Karpas-422 (cell line): ENCODE results near the gene MDM1. TPM values are rescaled to one million over a fixed set of nuclear protein-coding genes. Genes with fewer than 3 reads are reported as not detected.
A peak's percentile ranks its signal among the peaks of the same experiment; 100 is the strongest.

ENCODE experiments used
- DNase-seq: peaks from one replicate; pipeline ENCODE4 v3.0.0-alpha.2; 2015
- H2AFZ ChIP-seq: fragments of 200-600 bp; sonication (generic); 2 replicates; pipeline ENCODE4 v1.6.1; 2014; ENCODE audit warnings: antibody characterized with exemption, low read length, mixed read lengths
- H3K27ac ChIP-seq: fragments of 200-600 bp; sonication (generic); 2 replicates; pipeline ENCODE4 v1.5.1; 2014; ENCODE audit warnings: mild to moderate bottlenecking, low read length, moderate library complexity
- H3K27me3 ChIP-seq: fragments of 200-600 bp; sonication (generic); 2 replicates; pipeline ENCODE4 v1.6.1; 2014; ENCODE audit warnings: low read length, mixed read lengths
- H3K36me3 ChIP-seq: fragments of 200-600 bp; sonication (generic); 2 replicates; pipeline ENCODE4 v1.6.1; 2014; ENCODE audit warnings: low read length, mixed read lengths; ENCODE audit not compliant: insufficient read depth
- H3K4me1 ChIP-seq: fragments of 200-600 bp; sonication (generic); 2 replicates; pipeline ENCODE4 v1.6.1; 2014; ENCODE audit warnings: mild to moderate bottlenecking, low read length, mixed read lengths
- H3K4me2 ChIP-seq: fragments of 200-600 bp; sonication (generic); 2 replicates; pipeline ENCODE4 v1.6.1; 2014; ENCODE audit warnings: low read length, low read depth, mild to moderate bottlenecking; ENCODE audit not compliant: poor library complexity, severe bottlenecking
- H3K4me3 ChIP-seq: fragments of 200-600 bp; sonication (generic); 2 replicates; pipeline ENCODE4 v1.5.1; 2014; ENCODE audit warnings: mild to moderate bottlenecking, antibody characterized with exemption, low read length, mixed read lengths
- H3K79me2 ChIP-seq: fragments of 200-600 bp; sonication (generic); 2 replicates; pipeline ENCODE4 v1.6.1; 2014; ENCODE audit warnings: mild to moderate bottlenecking, low read length, mixed read lengths
- H3K9ac ChIP-seq: fragments of 200-600 bp; sonication (generic); 2 replicates; pipeline ENCODE4 v1.6.0; 2014; ENCODE audit warnings: low read length
- H3K9me2 ChIP-seq: fragments of 200-600 bp; sonication (generic), shearing (Covaris generic); replicated peaks from 2 replicates; pipeline ENCODE4 v1.6.0; 2014; ENCODE audit warnings: mild to moderate bottlenecking, low read length, moderate library complexity; ENCODE audit not compliant: insufficient read depth
- H3K9me3 ChIP-seq: fragments of 300-700, 200-600 bp; sonication (generic); 2 replicates; pipeline ENCODE4 v1.6.1; 2014; ENCODE audit warnings: low read length, mixed read lengths
- H4K20me1 ChIP-seq: fragments of 200-600 bp; sonication (generic); 2 replicates; pipeline ENCODE4 v1.6.1; 2014; ENCODE audit warnings: mild to moderate bottlenecking, antibody characterized with exemption, low read length, low read depth; ENCODE audit not compliant: insufficient read depth
- total RNA-seq: library from RNA; depleted of rRNA; stranded (reverse); fragments of >200 nt; shearing (Covaris generic); gene quantifications from 2 replicates; pipeline ENCODE4 v1.2.3, GENCODE V29; 2014; ENCODE audit warnings: low replicate concordance

The MDM1 gene
- total RNA-seq, 1 experiment from 2014 or later = 40.2 TPM

- no peaks in the 10 kb centered on the region for H3K9me2 ChIP-seq
- no peak overlapping the region for H3K9ac ChIP-seq
- H3K4me2 ChIP-seq = no peak overlapping the region
- H4K20me1 ChIP-seq = no peaks in the 10 kb centered on the region
- no peaks in the 10 kb centered on the region for H3K9me3 ChIP-seq
- no peak overlapping the region for H2AFZ ChIP-seq
- H3K79me2 ChIP-seq = peaks cover 13% of the 10 kb centered on the region
- H3K4me3 ChIP-seq = no peak overlapping the region
- no peaks in the 10 kb centered on the region for H3K27me3 ChIP-seq
- H3K36me3 ChIP-seq = no peaks in the 10 kb centered on the region
- no peak overlapping the region for H3K27ac ChIP-seq
- H3K4me1 ChIP-seq = peaks cover 14% of the 10 kb centered on the region
- DNase-seq = no peak
Measured at GRCh38 chr12:68335462-68335861, 3.3 kb upstream of the MDM1 start.

- Histone ChIP-seq H3K4me3 (no peak overlapping the region), H3K9me2 (no peaks in the 10 kb centered on the region), H3K27me3 (no peaks in the 10 kb centered on the region), H3K27ac (no peak overlapping the region), H3K79me2 (peaks cover 25% of the 10 kb centered on the region), H3K9ac (no peak overlapping the region), H3K36me3 (peaks cover 2% of the 10 kb centered on the region; the same call in 1 of the 2 replicates), H2AFZ (0 out of 2 replicates have a peak overlapping the region, but pooled peaks have one; percentile 16), H3K4me1 (peaks cover 27% of the 10 kb centered on the region), H4K20me1 (no peaks in the 10 kb centered on the region), H3K4me2 (no peak overlapping the region), H3K9me3 (no peaks in the 10 kb centered on the region)
- no peak for DNase-seq
Measured at GRCh38 chr12:68334132-68334531, 2.0 kb upstream of the MDM1 start.

GRCh38 chr12:68332728-68333630, 817 bp upstream of the MDM1 start:
- Histone ChIP-seq H3K9me3 (no peaks in the 10 kb centered on the region), H3K27ac (no peak overlapping the region), H4K20me1 (no peaks in the 10 kb centered on the region), H2AFZ (peak overlapping the region; percentile 63; the same call in 1 of the 2 replicates), H3K36me3 (peaks cover 8% of the 10 kb centered on the region; the same call in 1 of the 2 replicates), H3K9me2 (no peaks in the 10 kb centered on the region), H3K4me2 (peak overlapping the region; percentile 96), H3K4me3 (peak overlapping the region; percentile 77), H3K4me1 (peaks cover 34% of the 10 kb centered on the region), H3K9ac (peak overlapping the region; percentile 75), H3K79me2 (peaks cover 34% of the 10 kb centered on the region), H3K27me3 (no peaks in the 10 kb centered on the region)
- DNase-seq = no peak

GRCh38 chr12:68331500-68331868, 678 bp downstream of the MDM1 start:
- H2AFZ ChIP-seq = peak overlapping the region; percentile 29
- no peaks in the 10 kb centered on the region for H4K20me1 ChIP-seq
- H3K27ac ChIP-seq = peak overlapping the region; percentile 49
- peak overlapping the region; percentile 78 for H3K9ac ChIP-seq
- peaks cover 47% of the 10 kb centered on the region for H3K79me2 ChIP-seq
- H3K9me2 ChIP-seq = no peaks in the 10 kb centered on the region
- no peaks in the 10 kb centered on the region for H3K9me3 ChIP-seq
- peak overlapping the region; percentile 77 for H3K4me3 ChIP-seq
- no peaks in the 10 kb centered on the region for H3K27me3 ChIP-seq
- H3K4me1 ChIP-seq = peaks cover 37% of the 10 kb centered on the region
- H3K36me3 ChIP-seq = peaks cover 13% of the 10 kb centered on the region; the same call in 1 of the 2 replicates
- DNase-seq = peak; percentile 40
- H3K4me2 ChIP-seq = peak overlapping the region; percentile 96

- H3K36me3 ChIP-seq = peaks cover 19% of the 10 kb centered on the region; the same call in 1 of the 2 replicates
- H3K9me2 ChIP-seq = no peaks in the 10 kb centered on the region
- peaks cover 54% of the 10 kb centered on the region for H3K79me2 ChIP-seq
- H3K4me3 ChIP-seq = no peak overlapping the region
- no peak overlapping the region for H3K27ac ChIP-seq
- H3K4me1 ChIP-seq = peaks cover 42% of the 10 kb centered on the region
- H3K27me3 ChIP-seq = no peaks in the 10 kb centered on the region
- H4K20me1 ChIP-seq = no peaks in the 10 kb centered on the region
- no peak overlapping the region for H3K4me2 ChIP-seq
- no peak overlapping the region for H3K9ac ChIP-seq
- no peak overlapping the region for H2AFZ ChIP-seq
- no peak for DNase-seq
- H3K9me3 ChIP-seq = no peaks in the 10 kb centered on the region
Measured at GRCh38 chr12:68327896-68328295, 4.3 kb downstream of the MDM1 start.

GRCh38 chr12:68326716-68327115, 5.4 kb downstream of the MDM1 start:
- no peak for DNase-seq
- H3K79me2 ChIP-seq = peaks cover 54% of the 10 kb centered on the region
- H2AFZ ChIP-seq = no peak overlapping the region
- no peak overlapping the region for H3K27ac ChIP-seq
- H3K9me3 ChIP-seq = no peaks in the 10 kb centered on the region
- H3K27me3 ChIP-seq = no peaks in the 10 kb centered on the region
- no peak overlapping the region for H3K9ac ChIP-seq
- H4K20me1 ChIP-seq = no peaks in the 10 kb centered on the region
- H3K9me2 ChIP-seq = no peaks in the 10 kb centered on the region
- H3K36me3 ChIP-seq = peaks cover 22% of the 10 kb centered on the region; the same call in 1 of the 2 replicates
- H3K4me3 ChIP-seq = no peak overlapping the region
- H3K4me2 ChIP-seq = no peak overlapping the region
- H3K4me1 ChIP-seq = peaks cover 38% of the 10 kb centered on the region

- no peak overlapping the region for H3K4me3 ChIP-seq
- H3K27ac ChIP-seq = no peak overlapping the region
- no peak for DNase-seq
- no peaks in the 10 kb centered on the region for H3K9me2 ChIP-seq
- no peaks in the 10 kb centered on the region for H4K20me1 ChIP-seq
- H3K9ac ChIP-seq = no peak overlapping the region
- H3K9me3 ChIP-seq = no peaks in the 10 kb centered on the region
- peaks cover 46% of the 10 kb centered on the region for H3K79me2 ChIP-seq
- peaks cover 33% of the 10 kb centered on the region for H3K4me1 ChIP-seq
- no peak overlapping the region for H2AFZ ChIP-seq
- no peaks in the 10 kb centered on the region for H3K27me3 ChIP-seq
- H3K36me3 ChIP-seq = peaks cover 27% of the 10 kb centered on the region; the same call in 1 of the 2 replicates
- no peak overlapping the region for H3K4me2 ChIP-seq
Measured at GRCh38 chr12:68325966-68326365, 6.2 kb downstream of the MDM1 start.

- no peaks in the 10 kb centered on the region for H3K9me3 ChIP-seq
- no peak overlapping the region for H2AFZ ChIP-seq
- peaks cover 34% of the 10 kb centered on the region for H3K79me2 ChIP-seq
- H3K4me3 ChIP-seq = no peak overlapping the region
- no peaks in the 10 kb centered on the region for H3K9me2 ChIP-seq
- H3K9ac ChIP-seq = no peak overlapping the region
- no peaks in the 10 kb centered on the region for H4K20me1 ChIP-seq
- no peak for DNase-seq
- H3K27me3 ChIP-seq = no peaks in the 10 kb centered on the region
- peaks cover 27% of the 10 kb centered on the region; the same call in 1 of the 2 replicates for H3K36me3 ChIP-seq
- H3K4me2 ChIP-seq = no peak overlapping the region
- no peak overlapping the region for H3K27ac ChIP-seq
- H3K4me1 ChIP-seq = peaks cover 19% of the 10 kb centered on the region
Measured at GRCh38 chr12:68324531-68324930, 7.6 kb downstream of the MDM1 start.
